GM10266 (cell line): ENCODE data around the gene HOXA11.

ENCODE experiments used
- DNase-seq: peaks from one replicate; pipeline ENCODE4 v3.0.0; 2012; ENCODE audit errors: extremely low spot score
- TF ChIP-seq, protein P1 (sequence below): IDR thresholded peaks from 2 replicates; pipeline ENCODE4 v1.5.1; 2012; ENCODE audit warnings: mild to moderate bottlenecking, low read depth; ENCODE audit not compliant: control insufficient read depth, insufficient read depth; ENCODE audit errors: missing control alignments

The HOXA11 gene

DNA sequence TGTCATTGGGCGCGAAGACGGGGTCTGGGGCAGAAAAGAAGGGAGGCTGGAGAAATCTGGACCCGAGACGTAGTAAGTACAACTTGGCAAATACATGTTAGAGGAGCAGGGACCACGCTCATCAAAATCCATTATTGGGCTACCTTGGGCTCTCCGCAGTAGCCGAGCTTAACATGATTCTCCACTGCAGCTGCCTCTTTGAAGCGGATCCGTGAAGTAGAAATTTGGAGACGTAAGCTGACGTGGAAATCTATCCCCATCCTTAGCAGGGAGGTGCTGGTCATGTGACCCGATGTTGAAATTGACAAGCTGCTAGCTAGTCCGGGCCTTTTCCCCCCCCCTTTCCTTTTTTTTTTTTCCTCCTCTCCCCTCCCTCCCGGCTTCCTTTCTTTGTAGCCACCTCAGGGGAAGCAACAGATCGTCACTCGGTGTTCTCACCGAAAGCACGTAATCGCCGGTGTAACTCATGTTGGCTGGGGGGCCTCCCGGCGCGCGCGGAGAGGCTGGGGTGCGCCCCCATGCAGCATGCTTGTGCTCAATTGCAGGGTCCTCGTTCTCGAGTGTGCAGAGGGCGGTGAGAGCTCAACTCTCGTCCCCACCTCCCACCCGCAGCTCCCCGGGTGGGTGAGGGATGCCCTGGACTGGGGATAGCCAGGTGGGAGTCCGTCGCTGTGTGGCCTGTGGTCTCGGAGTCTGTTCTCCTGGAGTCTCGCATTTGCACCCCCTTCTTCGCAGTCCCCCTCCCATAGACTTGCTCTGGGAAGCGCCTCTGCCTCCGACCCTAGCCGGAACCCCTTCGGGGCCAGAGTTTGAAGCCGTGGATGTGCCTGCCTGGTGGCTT lies at the start of gene HOXA11:
HOXA11 (minus strand) TSS at position 220 of the 841 bp plus-strand sequence; CDS start at position 132, 88 bp downstream.
- TF ChIP-seq, protein P1, sequence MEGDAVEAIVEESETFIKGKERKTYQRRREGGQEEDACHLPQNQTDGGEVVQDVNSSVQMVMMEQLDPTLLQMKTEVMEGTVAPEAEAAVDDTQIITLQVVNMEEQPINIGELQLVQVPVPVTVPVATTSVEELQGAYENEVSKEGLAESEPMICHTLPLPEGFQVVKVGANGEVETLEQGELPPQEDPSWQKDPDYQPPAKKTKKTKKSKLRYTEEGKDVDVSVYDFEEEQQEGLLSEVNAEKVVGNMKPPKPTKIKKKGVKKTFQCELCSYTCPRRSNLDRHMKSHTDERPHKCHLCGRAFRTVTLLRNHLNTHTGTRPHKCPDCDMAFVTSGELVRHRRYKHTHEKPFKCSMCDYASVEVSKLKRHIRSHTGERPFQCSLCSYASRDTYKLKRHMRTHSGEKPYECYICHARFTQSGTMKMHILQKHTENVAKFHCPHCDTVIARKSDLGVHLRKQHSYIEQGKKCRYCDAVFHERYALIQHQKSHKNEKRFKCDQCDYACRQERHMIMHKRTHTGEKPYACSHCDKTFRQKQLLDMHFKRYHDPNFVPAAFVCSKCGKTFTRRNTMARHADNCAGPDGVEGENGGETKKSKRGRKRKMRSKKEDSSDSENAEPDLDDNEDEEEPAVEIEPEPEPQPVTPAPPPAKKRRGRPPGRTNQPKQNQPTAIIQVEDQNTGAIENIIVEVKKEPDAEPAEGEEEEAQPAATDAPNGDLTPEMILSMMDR = no peak
- no peak for DNase-seq

DNA sequence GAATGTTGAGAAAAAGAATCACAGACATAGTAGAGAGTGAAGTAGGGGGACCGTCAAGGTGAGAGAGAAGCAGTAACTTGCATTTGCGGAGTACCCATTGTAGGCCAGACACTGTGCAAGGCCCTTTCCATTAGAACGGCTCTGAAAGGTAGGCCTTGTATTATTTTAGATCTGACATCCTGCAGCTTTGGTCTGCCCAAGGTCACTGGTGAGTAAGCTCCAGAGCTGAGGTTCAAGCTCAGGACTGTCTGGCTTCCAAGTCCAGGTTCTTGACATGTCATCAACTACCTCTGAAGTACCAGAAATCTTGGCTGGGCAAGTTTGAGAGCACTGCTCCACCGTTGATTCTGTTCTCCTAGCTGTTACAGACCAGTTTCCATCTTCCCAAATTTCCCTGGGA lies 44.4 kb upstream of the HOXA11 start:
- TF ChIP-seq, protein P1 = no peak
- no peak for DNase-seq

DNA sequence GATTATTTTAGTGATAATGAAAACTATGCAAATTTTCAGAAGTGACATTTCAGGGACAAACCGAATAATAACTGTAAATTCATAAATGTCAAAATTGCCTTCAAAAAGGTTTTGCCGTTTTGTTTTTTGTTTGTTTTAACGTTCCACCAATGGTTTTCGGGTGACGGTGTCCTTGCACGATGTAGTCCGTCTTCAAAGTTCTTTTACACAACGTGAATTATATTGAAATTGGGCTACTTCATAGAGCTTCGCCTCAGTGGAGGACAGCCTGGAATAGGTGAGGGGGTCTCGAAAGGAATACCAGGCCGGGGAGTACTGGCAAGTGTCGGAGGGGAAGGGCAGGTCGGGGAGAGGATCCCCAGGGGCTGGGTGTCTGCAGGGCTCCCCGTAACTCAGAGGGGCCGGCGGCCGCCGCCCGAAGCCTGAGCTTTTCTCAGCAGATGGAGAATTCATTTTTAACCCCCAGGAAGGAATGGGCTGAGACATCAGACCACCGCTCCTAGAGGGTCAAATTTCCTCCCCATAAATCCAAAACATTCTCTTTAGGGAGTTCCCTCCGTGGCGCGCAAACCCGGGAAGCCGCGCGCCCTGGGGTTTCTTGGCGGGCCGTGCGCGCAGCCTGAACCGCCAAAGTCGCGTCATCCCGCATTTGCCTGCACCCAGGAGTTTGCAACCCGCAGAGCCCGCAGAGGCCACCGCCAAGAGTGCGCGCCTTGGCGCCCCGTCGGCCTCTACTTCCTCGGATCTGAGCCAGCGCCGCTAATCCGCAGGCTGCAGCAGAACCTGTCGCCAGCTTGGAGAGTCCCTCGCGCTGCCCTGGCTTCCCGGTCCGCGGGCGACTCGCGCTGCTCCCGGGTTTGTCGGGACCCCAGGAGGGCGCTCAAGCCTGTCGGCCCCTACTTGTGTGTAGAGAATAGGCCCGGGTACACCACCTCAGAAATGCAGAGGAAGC lies 40.2 kb upstream of the HOXA11 start:
- DNase-seq = no peak

DNA sequence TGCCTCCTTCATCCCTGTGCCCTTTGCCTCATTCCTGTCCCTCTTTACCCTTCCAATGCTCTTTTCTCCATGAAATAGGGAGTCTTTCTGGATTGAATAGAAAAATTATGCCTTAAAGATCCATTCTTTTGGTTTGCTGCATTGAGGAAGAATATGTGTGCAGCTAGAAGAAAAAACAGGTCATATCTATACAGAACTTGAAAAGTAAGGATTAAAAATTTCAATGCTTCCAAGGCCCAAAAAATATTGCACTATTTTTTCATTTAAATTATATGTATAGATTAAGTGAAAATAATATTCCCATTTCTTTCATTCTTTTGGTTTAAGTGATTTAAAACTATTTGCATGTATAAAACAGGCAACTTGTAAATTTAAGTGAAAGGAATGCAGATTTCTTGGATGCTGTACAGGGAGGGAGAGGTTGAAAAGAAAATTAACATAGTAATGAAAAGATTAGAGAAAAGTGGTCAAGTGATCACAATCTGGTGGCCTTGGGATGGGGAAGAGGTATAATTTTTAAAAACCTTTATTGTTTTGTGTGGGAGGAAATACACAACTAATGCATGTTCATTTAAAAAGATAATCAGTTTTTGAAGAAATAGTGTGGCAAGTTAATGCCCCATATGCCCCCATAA lies 39.0 kb upstream of the HOXA11 start:
- no peak for DNase-seq
- TF ChIP-seq, protein P1 = no peak

More for the DNA sequence above, 40.2 kb upstream of the HOXA11 start:
- TF ChIP-seq, protein P1 = no peak

DNA sequence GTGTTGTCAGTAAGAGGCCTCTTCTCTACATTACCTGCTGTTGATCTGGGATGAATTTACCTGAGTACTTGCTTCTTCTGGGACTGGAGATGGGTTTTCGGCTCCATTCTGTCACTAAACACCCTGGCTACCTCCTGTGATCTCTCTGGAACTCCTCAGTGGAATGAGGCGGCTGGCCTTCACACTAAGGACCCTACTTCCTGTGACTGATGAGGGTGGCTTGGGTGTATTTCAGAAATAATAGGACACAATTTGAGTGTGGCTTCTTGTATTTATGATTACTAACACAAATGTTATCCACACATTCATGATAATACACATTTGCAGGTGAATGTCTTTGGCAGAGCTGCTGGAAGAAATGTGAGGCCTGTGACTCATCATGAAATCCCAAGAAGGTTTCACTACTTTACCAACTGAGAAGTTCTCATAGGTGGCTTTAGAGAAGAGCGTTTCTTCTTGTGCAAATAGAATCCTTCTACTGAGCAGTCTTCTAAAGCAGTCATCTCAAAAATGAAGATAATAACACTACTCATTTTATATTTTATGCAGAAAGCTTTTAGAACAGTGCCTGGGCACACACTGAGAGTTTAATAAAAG lies 36.3 kb upstream of the HOXA11 start:
- TF ChIP-seq, protein P1 = no peak
- DNase-seq = no peak

DNA sequence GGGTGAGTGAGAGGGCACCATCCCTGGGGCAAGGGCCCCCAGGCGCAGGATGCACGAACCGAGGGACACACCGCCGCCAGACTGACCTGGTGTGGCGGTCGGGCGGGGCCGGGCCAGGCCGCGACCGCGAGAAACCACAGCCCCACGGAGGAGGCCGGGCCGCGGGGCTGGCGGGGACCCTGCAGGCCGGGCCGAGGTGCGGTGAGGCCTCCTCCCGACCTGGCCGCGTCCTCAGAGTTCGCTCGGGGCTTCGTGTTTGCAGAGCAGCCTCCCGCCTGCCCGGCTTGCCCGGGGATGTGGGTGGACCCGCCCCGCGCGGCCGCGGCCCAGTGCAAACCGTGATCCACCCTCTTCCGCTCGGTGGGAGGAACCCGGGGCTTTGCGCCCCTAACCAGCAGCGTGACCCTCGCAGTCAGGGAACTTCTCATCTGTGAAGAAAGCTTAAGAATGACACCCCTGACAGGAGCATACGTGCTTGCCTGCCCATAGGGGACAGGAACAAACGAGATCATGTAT lies 35.5 kb upstream of the HOXA11 start:
- no peak for DNase-seq
- TF ChIP-seq, protein P1 = no peak
